ENCODE results near the gene GRPEL2. TPM values are rescaled to one million over a fixed set of nuclear protein-coding genes. Genes with fewer than 3 reads are reported as not detected.

GRPEL2 gene
- total and polyA plus RNA-seq, 2 of the 8 experiments (the other 6 are each of a cell fraction or from before 2014, with no cell fraction given): 11.2 to 52.2 TPM

DNA sequence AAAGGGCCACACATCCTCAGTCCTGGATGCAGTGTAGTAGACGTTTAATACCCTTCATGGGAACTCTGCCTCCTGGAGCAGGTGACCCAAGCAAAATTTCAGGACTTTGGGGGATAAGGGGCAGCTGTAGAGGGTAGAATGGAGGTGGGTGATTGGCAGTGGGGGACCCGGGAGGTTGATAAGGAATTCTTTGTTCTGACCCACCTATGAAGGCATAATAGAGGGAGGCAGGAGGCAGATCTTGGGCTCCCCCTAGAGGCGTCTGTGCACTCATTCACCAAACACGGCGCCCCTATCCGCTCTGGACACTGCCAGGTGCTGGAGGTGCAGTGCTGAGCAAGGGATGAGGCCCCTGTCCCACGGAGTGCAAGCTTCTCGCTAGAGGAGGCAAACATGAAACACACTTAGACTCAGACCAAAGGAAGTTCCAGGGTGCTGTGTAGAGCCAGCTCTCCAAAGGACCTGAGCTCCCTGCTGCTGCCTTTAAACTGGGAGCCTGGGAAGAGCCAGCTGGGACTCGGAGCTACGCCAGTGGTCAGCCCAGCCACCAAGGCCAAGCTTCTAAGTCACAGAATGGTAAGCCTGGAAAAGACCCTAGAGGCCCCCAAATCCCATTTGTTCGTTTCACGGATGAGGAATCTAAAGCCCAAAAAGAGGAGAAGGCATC is 26.1 kb downstream of the GRPEL2 start:
- no peak overlapping the region for H2BK12ac ChIP-seq (ENCODE audit: low read depth, low read length)
- H2BK5ac ChIP-seq (ENCODE audit: low read depth, low read length): no peak overlapping the region
- H4K8ac ChIP-seq (ENCODE audit: extremely low read depth, insufficient read depth, low read length): no peak overlapping the region
- no peaks in the 10 kb centered on the region for H3K79me2 ChIP-seq (ENCODE audit: control insufficient read depth in 1 of 2, insufficient read depth in 2 of 2, low read length in 2 of 2)
- H3K79me1 ChIP-seq (ENCODE audit: low read depth, low read length): no peaks in the 10 kb centered on the region
- H3K4me1 ChIP-seq (replicated peaks in 1 of 4; ENCODE audit: control insufficient read depth in 3 of 4, insufficient read depth in 4 of 4, low read length in 3 of 4): peaks cover 0 to 3% (median 1%) of the 10 kb centered on the region in 4 experiments; a peak in 5 of 7 replicates
- DNase-seq (ENCODE audit: low read depth in 1 of 2, low spot score in 2 of 2) (peak in 1 of 2 experiments; percentile 85), FAIRE-seq (no peak)
- H3K23ac ChIP-seq (ENCODE audit: insufficient read length): no peak overlapping the region
- H3K4me3 ChIP-seq (ENCODE audit: extremely low read depth in 1 of 4, insufficient read depth in 2 of 4, low read depth in 3 of 4, low read length in 4 of 4): no peak overlapping the region
- no peak overlapping the region for H3K14ac ChIP-seq (ENCODE audit: insufficient read length)
- H3K4me2 ChIP-seq (ENCODE audit: insufficient read depth in 1 of 2, low read depth in 2 of 2, low read length in 2 of 2): 0 out of 4 replicates have a peak overlapping the region, but pooled peaks of 1 of the 2 experiments have one; percentile 4
- no peak overlapping the region for H4K91ac ChIP-seq (replicated peaks; ENCODE audit: insufficient read length, low read length)
- H3K18ac ChIP-seq (ENCODE audit: extremely low read depth, low read length): no peak overlapping the region
- H3K27ac ChIP-seq (ENCODE audit: low read depth, low read length): no peak overlapping the region
- H3K27me3 ChIP-seq (replicated peaks in 1 of 4; ENCODE audit: control insufficient read depth in 3 of 4, extremely low read depth in 1 of 4, insufficient read depth in 3 of 4, low read length in 3 of 4): no peaks in the 10 kb centered on the region
- ChIA-PET CTCF (ENCODE audit: partially characterized antibody) (interaction anchor here (0.5 to 46.1 kb wide), 46 partner anchors 9 to 237 kb away, joined by 3 to 1310 read pairs (median 6); partner anchors contain the start of genes GRPEL2, IL17B and PCYOX1L), POLR2A (ENCODE audit: partially characterized antibody) (interaction anchor here (0.6 to 1.6 kb wide), 10 partner anchors 11 to 625 kb away, joined by 3 to 5 read pairs (median 3); partner anchors contain the start of gene PCYOX1L)
- H3K23me2 ChIP-seq (ENCODE audit: low read depth, low read length): no peaks in the 10 kb centered on the region
- no peak overlapping the region for H3K4ac ChIP-seq (replicated peaks; ENCODE audit: insufficient read length, low read depth, low read length)
- H2BK120ac ChIP-seq (replicated peaks; ENCODE audit: low read depth, low read length): no peak overlapping the region
- H2AFZ ChIP-seq (ENCODE audit: low read length): no peak overlapping the region
- WGBS, 2 experiments (ENCODE audit: extremely low coverage in 1 of 2, insufficient coverage in 1 of 2, insufficient read length in 1 of 2, insufficient replicate concordance in 2 of 2, low coverage in 1 of 2, low lambda C conversion rate in 2 of 2, missing lambda C conversion rate in 1 of 2): 55% methylated on average over 12 of the region's 12 CpGs; no CpG with 5 or more reads in 1 of the 2 experiments
- H4K5ac ChIP-seq (ENCODE audit: insufficient read length, low read depth, low read length): no peak overlapping the region
- no peaks in the 10 kb centered on the region for H4K20me1 ChIP-seq (replicated peaks in 1 of 2; ENCODE audit: control insufficient read depth in 1 of 2, insufficient read depth in 2 of 2, low read length in 2 of 2)
- H3K9me3 ChIP-seq (ENCODE audit: insufficient read depth in 2 of 2, low read depth in 1 of 2, low read length in 1 of 2): no peaks in the 10 kb centered on the region
- H2BK15ac ChIP-seq (ENCODE audit: low read length): no peak overlapping the region
- H3K9ac ChIP-seq (replicated peaks in 1 of 4; ENCODE audit: extremely low read depth in 1 of 4, low read depth in 3 of 4, low read length in 3 of 4): no peak overlapping the region
- H2BK20ac ChIP-seq (ENCODE audit: low read length): 0 out of 2 replicates have a peak overlapping the region, but pooled peaks have one; percentile 57
- no peak overlapping the region for H2AK5ac ChIP-seq (ENCODE audit: low read depth, low read length)
- no peaks in the 10 kb centered on the region for H3K36me3 ChIP-seq (ENCODE audit: control insufficient read depth in 2 of 4, insufficient read depth in 4 of 4, low read length in 3 of 4)
- H3K56ac ChIP-seq (replicated peaks; ENCODE audit: insufficient read length, low read depth, low read length): no peak overlapping the region
- TF ChIP-seq SP1 (IDR thresholded peaks at IDR 0.05; ENCODE audit: low read depth, low read length) (no peak), EP300 (IDR thresholded peaks at IDR 0.05; ENCODE audit: borderline replicate concordance in 1 of 2, low read depth in 2 of 2, low read length in 2 of 2) (no peak), HDAC2 (IDR thresholded peaks at IDR 0.05; ENCODE audit: borderline replicate concordance in 1 of 2, low read depth in 2 of 2, low read length in 2 of 2) (no peak), RNF2 (IDR thresholded peaks at IDR 0.05; ENCODE audit: borderline replicate concordance, low read depth, low read length, missing control alignments, poor library complexity, severe bottlenecking) (no peak), PHF8 (conservative IDR thresholded peaks at IDR 0.05; ENCODE audit: low read depth, low read length) (no peak), BACH1 (IDR thresholded peaks at IDR 0.05; ENCODE audit: low read length) (no peak), EGR1 (IDR thresholded peaks at IDR 0.05; ENCODE audit: borderline replicate concordance, low read depth, low read length) (no peak)
- TF ChIP-seq, protein P1, sequence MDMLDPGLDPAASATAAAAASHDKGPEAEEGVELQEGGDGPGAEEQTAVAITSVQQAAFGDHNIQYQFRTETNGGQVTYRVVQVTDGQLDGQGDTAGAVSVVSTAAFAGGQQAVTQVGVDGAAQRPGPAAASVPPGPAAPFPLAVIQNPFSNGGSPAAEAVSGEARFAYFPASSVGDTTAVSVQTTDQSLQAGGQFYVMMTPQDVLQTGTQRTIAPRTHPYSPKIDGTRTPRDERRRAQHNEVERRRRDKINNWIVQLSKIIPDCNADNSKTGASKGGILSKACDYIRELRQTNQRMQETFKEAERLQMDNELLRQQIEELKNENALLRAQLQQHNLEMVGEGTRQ (IDR thresholded peaks at IDR 0.05; ENCODE audit: low read length): no peak
- TF ChIP-seq, protein P2, sequence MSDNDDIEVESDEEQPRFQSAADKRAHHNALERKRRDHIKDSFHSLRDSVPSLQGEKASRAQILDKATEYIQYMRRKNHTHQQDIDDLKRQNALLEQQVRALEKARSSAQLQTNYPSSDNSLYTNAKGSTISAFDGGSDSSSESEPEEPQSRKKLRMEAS (IDR thresholded peaks at IDR 0.05): peak; percentile 28; the same call in 1 of the 2 replicates

All from H1 (cell line).